Activated T-cell treated with anti-CD3 and anti-CD28 coated beads for 24 hours (primary cell): ENCODE measurements around the gene C19orf73.

Source experiments
- DNase-seq: peaks from one replicate; pipeline ENCODE4 v3.0.0-alpha.2; 2020; ENCODE audit warnings: low read depth

C19orf73 gene, protein sequence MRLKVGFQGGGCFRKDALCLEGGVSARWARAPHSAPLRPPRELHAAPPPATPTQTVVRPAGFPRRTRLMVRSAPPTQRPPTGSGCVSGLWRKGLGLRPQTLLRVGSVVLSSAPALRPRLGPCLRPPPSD

DNA sequence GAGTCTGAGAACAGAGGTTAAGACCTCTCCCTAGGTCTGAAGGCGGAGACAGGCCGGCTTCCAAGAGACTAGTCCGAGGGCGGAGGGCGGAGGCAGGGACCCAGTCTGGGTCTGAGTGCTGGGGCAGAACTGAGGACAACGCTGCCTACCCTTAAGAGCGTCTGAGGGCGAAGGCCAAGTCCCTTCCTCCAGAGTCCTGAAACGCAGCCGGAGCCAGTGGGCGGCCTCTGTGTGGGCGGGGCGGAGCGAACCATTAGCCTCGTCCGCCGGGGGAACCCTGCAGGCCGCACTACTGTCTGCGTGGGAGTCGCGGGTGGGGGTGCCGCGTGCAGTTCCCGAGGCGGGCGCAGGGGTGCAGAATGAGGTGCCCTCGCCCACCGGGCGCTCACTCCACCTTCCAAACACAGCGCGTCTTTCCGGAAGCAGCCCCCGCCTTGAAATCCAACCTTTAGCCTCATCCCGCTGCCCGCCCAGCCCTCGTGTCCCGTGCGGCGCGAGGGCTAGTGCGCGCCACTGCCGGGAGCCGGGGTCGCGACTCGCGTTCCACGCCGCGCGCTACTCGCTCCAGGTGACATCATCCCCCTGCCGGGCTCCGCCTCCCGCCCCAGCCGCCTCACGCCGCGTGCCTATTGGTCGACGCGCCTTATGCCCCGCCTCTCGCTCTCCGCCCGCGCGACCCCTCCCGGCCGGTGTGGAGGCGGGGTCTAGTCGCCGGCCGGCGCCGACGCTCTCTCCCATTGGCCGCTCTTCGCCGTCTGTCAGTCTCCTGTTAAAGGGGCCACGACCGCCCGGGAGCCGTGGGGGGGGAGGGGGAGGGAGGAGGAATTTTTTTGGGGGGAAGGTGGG is at the start of gene C19orf73:
Gene C19orf73 (minus strand): TSS at position 579 of the 846 bp plus-strand sequence. CDS start 121 bp downstream, at position 458.
- peak; percentile 92 for DNase-seq

DNA sequence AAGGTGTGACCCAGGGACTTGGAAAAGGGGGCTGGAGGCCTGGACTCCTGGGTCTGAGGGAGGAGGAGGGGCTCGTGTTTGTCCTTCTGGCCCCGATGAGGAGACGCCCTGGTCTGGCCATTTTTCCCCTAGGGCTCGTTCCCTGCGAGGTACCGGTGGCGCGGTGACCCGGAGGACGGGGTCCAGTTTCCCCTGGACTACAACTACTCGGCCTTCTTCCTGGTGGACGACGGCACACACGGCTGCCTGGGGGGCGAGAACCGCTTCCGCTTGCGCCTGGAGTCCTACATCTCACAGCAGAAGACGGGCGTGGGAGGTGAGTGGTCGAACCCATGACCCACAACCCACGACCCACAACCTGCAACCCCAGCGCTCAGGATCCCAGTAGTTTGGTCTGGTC is 49.5 kb upstream of the C19orf73 start:
- DNase-seq: no peak

DNA sequence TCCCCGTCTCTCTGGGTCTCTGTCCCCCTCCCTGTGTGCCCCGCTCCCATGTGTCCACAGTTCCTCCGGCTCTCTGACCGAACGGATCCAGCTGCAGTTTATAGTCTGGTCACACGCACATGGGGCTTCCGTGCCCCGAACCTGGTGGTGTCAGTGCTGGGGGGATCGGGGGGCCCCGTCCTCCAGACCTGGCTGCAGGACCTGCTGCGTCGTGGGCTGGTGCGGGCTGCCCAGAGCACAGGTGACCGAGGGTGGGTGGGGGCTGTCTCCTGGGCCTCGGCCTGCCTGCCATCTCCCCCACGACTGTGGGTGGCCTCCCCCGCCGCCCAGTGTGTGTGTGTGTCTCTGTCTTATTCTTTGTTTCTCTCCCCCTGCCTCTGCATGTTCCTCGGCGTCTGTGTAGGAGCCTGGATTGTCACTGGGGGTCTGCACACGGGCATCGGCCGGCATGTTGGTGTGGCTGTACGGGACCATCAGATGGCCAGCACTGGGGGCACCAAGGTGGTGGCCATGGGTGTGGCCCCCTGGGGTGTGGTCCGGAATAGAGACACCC is 49.0 kb upstream of the C19orf73 start:
- DNase-seq: no peak

DNA sequence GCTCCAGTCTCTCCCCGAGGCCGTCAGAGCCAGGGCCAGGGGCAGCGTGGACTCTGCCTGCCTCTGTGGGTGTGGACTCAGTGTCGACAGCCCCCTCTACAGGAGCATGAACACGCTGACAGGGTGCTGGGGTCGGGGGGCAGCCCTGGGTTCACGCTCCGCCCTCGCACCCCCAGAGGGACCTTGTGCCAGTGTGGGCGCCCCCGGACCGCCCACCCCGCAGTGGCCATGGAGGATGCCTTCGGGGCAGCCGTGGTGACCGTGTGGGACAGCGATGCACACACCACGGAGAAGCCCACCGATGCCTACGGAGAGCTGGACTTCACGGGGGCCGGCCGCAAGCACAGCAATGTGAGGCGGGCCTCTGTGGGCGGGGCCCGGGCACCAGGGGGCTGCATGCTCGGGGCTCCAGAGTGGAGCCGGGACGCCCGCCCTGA is 46.9 kb upstream of the C19orf73 start:
- no peak for DNase-seq

DNA sequence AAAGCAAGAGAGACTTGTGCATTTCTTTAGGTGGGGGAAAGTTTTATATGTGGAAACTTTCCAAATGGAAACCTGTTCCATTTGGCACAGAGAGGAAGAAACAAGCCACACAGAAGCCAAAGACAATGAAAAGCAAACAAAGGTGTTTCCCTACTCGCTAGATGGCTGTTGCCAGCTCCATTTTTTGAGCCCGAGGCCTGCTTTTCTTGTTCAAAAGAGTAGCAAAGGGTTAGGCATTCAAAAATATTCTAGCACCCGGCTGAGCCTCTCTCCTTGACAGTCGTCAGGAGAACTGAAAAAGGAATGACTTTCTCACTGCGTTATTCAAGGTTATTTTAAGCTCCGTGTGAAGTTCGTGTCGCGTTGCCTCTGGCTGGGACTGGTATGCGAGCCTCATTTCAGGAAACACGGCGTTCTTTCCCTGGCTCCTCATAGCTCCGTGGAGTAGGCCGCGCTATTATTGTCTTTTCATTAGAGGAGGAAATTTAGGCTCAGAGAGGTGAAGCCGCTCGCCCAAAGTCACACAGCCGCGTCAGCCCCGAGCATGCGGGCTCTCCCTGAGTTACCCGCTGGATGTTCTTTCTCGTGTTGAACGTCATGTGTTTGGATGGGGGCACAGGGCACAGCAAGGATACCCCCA is 46.3 kb upstream of the C19orf73 start:
- DNase-seq: no peak

DNA sequence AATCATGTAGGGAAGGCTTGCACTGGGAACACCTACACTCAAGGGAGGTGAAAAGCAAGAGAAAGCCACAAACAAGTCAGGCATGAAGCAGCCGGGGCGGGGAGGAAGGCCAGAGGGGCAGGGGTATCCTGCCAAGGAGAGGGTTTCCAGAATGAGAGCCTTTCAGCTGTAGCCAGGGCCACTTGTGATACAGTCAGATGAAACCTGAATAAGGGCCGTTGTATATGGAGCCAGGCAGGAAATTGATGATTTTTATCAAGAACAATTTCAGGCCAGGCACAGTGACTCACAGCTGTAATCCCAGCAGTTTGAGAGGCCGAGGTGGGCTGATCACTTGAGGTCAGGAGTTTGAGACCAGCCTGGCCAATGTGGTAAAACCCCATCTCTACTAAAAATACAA is 43.0 kb upstream of the C19orf73 start:
- DNase-seq: no peak

DNA sequence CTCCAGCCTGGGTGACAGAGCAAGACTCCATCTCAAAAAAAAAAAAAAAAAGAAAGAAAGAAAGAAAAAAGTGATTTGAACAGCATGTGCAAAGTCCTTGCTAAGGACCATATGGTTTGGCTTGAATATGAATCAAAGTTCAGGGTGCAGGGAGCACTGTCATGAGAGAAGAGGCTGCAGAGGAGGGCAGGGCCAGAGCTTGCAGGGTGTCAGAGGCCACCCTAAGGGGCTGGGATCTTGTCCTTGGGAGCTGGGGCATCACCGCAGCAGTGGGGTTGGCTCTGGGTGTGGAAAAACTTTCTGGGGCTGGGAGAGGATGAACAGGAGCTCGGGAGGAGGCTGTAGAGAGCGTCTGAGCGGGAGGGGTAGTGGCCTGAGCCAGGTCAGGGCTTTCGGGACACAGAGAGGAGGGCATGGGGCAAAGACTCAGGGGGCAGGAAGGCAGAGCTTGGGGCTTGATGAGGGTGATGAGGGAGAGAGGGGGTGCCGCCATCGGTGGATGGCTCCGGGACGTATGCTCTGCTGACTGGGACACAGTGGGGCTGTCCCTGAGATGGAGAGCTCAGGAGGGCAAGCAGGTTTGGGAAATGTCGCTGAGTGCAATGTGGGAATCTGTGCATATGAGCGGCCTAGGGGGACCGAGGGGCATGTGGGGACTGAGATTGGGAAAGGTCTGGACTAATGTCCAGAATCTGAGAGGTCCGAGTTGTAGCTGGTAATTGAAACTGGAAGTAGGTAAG is 41.7 kb upstream of the C19orf73 start:
- DNase-seq: no peak

DNA sequence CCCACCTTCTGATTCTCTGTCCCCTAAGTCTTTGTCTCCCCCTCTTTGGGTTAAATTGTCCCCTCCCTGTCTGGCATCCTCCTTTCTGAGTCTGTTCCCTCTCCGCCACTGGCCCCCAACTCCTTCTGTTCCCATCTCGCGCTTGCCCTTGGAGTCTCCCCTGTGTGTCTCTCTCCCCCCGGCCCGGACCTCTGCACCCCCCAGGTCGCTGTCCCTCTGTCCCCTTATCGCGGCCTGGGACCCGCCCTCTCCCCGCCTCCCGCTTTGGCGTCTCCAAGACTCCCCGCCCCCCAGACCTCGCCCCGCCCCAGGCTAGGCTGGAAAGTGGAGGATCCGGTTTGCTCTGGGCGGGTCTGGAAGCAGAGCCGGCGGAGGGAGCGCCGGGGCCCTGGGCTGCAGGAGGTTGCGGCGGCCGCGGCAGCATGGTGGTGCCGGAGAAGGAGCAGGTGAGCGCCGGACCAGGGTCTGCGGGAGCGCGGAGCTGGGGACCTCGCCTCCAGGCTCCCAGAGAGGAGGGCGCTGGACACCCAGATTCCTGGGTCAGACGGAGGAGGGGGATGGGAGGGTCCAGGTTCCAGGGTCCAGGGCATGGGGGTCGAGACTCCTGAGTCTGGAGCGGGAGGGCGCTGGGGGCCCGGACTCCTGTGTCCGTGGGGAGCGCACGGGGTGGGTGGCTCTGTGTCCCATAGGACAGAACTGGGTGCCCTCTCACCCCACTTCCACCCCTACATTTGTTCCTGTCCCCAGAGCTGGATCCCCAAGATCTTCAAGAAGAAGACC is 38.7 kb upstream of the C19orf73 start, which contains the start of gene TRPM4:
Gene TRPM4 (plus strand): TSS at position 348 of the 780 bp plus-strand sequence. CDS start 75 bp downstream, at position 423.
- peak; percentile 48 for DNase-seq

DNA sequence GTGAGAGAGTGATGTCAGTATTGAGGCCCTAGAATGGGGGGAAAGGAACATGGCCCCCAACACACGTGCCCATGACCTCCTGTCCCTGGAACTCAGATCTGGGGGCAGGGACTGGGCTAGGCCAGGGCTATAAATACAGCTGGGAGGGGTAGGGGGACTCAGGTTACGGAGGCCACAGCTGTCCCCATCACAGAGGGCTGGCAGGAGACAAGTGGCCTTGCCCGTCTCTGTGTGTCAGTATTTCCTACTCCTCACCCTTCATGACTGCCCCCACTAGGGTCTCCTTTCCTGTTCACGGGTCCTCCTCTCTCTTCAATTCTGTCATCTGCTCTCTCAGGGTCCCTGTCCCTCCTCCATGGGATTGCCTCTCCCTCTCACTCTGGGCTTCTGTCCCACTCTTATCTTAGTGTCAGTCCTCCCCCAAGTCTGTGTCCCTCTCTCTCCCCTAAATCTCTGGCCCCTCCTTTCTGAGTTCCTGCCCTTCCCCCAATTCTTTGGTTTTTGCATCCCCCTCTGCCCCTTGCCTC is 36.9 kb upstream of the C19orf73 start:
- no peak for DNase-seq

DNA sequence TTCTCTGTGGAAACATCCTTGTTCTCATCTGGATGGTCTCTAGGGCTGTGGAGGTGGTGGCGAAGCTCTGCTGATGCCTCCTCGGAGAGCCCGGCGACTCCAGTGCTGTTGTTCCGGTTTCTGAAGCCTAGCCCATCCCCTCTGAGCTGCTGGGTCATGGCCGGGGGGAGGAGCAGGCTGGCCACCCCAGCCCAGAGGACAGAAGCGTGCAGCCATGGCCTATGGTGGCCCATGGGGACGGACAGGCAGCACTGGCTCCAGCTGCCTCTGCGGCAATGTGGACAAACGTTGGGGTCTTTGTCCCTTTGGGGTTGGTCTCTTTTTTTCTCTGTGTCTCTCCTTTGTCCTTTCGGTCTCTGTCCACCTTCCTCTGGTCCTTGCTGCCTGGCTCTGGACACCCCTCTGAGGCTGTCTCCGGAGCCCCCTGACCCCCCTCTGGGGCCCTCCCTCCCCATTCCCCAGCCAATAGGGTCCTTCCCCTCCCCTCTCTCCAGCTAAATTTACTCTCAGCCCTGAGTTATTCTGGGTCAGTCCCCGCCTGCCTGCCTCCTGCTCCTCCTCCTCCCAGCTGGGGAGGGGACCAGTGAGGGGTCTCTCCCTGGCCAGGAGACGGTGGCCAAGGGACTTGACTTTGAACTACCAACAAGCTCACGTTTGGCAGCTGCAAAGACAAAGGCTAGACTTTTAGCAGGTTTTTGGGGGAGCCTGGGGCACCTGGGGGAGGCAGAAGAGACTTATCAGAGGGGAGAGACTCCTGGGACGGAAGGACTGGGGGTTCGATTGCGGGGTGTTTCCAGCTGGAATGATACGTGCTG is 36.3 kb upstream of the C19orf73 start, which contains the start of gene HRC:
Gene HRC (minus strand): TSS at position 392 of the 815 bp plus-strand sequence. CDS start 159 bp downstream, at position 233.
- DNase-seq: no peak

DNA sequence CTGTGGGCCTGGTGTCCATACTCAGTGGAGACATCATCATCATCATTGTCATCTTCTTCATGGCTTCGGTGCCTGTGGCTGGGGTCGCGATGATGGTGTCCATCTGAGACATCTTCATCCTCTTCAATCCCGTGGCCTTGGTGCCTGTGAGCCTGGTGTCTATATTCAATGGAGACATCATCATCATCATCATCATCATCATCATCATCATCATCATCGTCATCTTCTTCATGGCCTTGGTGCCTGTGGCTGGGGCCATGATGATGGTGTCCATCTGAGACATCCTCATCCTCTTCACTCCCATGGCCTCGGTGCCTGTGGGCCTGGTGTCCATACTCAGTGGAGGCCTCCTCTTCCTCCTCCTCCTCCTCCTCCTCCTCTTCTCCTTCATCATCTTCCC is 35.3 kb upstream of the C19orf73 start:
- no peak for DNase-seq

DNA sequence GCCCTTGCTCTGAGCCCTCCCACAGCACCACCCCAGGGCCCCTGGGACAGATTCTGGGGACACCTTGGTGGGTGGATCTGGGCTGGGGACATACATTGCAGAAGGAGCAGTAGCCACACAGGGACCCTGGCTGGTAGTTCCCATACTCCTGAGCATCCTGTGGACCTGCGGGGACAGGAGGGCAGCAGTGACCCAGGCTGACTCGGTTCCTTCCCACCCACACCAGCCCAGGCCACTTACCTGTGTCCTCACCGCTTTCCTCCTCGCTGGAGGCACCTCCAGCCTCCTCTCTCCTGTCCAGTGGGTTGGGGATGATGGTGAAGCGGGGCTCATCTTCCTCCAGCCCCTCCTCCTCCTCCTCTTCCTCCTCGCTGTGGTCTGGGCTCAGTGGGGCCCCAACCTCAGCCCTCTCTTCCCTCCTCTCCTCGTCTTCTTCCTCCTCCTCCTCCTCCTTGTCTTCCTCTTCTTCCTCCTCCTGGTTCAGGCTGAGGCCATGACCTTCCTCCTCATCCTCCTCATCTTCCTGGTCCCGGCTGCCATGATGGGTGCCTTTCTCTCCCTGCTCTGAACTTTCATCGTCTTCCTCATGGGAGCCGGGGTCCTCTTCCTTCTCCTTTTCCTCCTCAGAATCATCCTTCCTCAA is 34.3 kb upstream of the C19orf73 start:
- DNase-seq: no peak

DNA sequence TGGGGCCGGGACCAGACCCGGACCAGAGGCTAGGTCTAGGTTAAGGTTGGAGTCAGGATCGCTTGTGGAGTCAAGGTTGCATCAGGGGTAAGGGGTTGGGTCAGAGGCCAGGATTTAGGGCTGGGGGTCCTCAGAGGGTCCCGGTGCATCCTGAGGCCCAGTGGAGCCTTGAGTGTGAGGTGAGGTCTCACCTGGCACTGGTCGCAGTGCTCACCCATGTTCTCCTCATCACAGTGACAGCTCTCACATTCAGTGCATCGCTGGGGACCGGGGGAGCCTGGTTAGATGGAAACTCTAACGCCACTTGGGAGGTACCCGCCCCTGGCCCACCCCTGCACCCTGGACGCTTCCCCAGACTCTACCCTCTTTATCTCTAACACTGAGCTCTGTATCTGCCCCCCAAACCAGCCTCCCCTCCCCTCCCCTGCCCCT is 33.2 kb upstream of the C19orf73 start:
- no peak for DNase-seq

DNA sequence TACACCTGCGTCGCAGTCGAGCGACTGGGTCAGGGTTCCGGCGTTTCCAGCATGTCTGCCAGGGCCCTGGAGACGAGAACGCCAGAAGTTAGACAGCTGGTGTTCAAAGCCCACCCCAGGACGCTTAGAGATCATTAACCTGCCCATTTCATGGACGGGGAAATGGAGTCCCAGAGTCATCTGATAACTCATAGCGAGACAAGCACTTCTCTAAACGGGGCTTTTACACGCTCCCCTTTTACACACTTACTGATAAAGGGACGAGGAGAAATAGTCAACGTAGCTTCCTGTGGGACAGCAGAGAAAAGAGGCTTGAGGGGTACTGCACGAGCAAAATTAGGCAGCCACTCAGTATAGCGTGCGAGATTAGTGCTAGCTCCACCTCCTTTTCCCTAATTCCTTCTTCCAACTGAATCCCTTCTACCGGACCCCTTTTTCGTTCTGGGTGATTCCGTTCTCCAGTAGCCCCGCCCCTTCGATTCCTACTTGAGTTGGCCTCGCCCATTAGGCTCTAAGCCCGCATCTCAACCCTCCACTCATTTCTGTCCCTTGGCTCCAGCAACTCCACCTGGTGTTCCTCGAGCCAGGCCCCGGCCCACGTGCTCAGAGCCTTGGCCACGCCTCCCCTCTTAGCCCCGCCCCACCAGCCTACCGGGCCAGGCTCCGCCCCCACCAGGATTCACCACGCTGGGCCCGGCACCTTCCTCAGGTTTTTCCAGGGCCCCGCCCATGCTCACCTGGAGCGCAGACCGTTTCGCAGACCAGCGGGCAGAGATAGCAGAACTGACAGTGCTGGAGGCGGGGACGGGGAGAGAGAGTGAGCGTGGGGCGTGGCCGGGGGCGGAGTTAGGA is 32.5 kb upstream of the C19orf73 start:
- no peak for DNase-seq

DNA sequence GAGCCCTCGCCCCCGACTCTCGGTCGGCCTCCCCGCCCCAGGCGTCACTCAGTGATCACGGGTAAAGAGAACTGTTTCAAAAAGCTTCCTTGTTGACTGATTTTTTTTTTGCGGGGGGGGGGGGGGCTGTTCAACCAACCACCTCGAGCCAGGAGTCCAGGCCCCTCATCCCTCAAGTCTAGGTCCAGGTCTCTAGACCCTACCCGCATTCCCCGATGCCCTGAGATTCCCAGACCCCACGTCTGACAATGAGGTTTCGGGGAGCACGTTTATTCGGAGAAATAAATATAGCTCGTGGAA is 32.0 kb upstream of the C19orf73 start:
- no peak for DNase-seq

DNA sequence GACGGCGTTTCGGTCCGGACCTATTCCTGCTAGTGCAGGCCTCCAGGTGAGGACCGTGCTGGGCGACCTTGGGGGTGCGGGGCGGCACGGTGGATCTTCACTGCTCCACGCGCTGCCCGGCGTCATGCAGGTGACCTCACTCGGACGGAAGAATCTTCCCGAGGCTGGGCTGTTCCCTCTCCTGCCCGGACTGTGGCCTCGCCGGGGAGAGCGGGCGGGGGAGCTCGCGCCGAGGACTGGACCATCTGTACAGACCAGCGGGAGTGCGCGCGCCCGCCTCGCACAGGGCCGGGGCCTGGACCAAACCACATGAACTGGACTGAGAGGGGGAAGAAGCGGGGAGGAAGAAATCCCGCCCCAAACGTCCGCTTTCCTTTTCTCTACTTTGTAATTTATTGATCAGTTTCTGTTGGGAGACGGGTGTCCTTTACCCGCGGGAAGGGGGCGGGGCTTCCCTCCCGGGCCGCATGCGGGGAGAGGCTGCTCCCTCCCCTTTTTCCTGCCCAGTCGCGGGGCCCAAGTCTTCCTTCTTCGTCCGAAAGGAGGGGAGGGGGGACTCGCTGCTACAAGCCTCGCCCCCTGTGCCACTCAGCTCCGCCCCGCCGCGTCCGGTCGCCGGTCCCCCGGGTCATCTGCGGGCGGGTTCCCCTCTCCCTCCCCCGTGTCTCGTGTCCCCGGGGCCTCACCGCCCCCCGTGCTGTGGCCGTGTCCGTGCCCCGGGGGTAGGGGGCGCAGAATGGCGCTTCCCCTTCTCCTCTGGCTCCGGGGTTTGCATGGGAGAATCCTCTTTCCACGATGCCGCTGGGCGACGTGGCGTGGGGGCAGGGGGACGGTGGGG is 31.4 kb upstream of the C19orf73 start:
- no peak for DNase-seq

DNA sequence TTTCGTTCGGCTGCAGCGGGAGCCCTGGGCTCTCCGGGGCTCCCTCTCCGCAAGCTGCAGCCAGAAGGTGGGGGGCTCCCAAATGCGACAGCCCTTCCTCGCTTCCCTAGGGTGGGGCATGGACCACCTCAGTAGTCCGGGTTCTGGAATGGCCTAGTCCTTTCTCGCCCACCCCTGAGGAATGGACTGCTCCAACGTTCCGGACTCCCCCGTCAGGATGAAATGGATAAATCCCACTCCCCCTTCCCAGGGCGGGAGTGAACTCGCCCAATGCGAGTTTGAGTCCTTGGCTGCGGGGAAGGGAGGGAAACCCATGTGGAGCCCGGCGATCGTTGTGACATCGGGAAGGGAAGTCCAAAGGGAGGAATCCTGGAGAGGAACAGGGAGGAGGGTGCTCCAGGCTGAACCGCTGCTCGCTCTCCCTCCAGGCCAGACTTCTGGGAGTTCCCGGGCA is 30.7 kb upstream of the C19orf73 start:
- no peak for DNase-seq
